GM12878 (cell line): ENCODE data around the gene DAO. TPM values are rescaled to one million over a fixed set of nuclear protein-coding genes. Genes with fewer than 3 reads are reported as not detected.

Source experiments
- ATAC-seq: fragments of 200-7000 bp; cut with Tn5 transposase; 3 replicates; pipeline ENCODE4 v1.9.1; 2020; ENCODE audit warnings: mild to moderate bottlenecking, moderate library complexity
- BruUV-seq: library from RNA; stranded (reverse); fragments of 400-500 nt; replicated peaks from 2 replicates; lab custom pipeline; 2021; lab: Mats Ljungman, UMichigan
- CTCF ChIA-PET: fragments of 300-600 bp; sonication (Branson Sonifier 250); formaldehyde crosslinking; extraction: SDS; loops from one replicate; lab custom pipeline; 2021; ENCODE audit warnings: inconsistent platforms; lab: Yijun Ruan, JAX
- POLR2A ChIA-PET: fragments of 350-600 bp; formaldehyde crosslinking; extraction: SDS; loops from one replicate; lab custom pipeline; 2021; ENCODE audit warnings: inconsistent platforms; lab: Charles Lee
- RAD21 ChIA-PET: fragments of 300-600 bp; sonication (Branson Sonifier 250); formaldehyde crosslinking; loops from one replicate; lab custom pipeline; 2023; ENCODE audit warnings: antibody characterized with exemption; ENCODE audit not compliant: unreplicated experiment; lab: Charles Lee
- SMC1A ChIA-PET: fragments of 300-600 bp; sonication (Branson Sonifier 250); formaldehyde crosslinking; loops from one replicate; lab custom pipeline; 2023; ENCODE audit not compliant: unreplicated experiment, uncharacterized antibody; lab: Charles Lee
- DNase-seq: peaks from one replicate; pipeline ENCODE4 v3.0.0-alpha.2; 2011; ENCODE audit warnings: low read depth, low spot score
- FAIRE-seq: peaks from 3 replicates; lab custom pipeline; 2011; peaks lifted over from hg19 to GRCh38; lab: Jason Lieb, UNC
- H2AFZ ChIP-seq: 2 replicates; pipeline ENCODE4 v1.6.0; 2011; ENCODE audit warnings: low read depth, low read length, control low read depth; ENCODE audit not compliant: control insufficient read depth
- H3K27ac ChIP-seq: 2 replicates; pipeline ENCODE4 v1.5.1; 2011; ENCODE audit warnings: control low read depth; ENCODE audit not compliant: control insufficient read depth, insufficient read depth
- H3K27me3 ChIP-seq, 2 experiments: replicated peaks in 1 of 2; 2 replicates each; pipeline versions ENCODE4 v1.6.0 to v1.6.1; 2011; ENCODE audit warnings: low read length in 1 of 2; ENCODE audit not compliant: control insufficient read depth in 2 of 2, insufficient read depth in 2 of 2
- H3K36me3 ChIP-seq, 2 experiments: 2 replicates each; pipeline ENCODE4 v1.5.1; 2011; ENCODE audit warnings: low read length in 1 of 2; ENCODE audit not compliant: control insufficient read depth in 2 of 2, insufficient read depth in 2 of 2
- H3K4me1 ChIP-seq: 2 replicates; pipeline ENCODE4 v1.6.1; 2011; ENCODE audit warnings: mild to moderate bottlenecking, low read length, moderate library complexity, mixed read lengths; ENCODE audit not compliant: control insufficient read depth, insufficient read depth
- H3K4me2 ChIP-seq: 2 replicates; pipeline ENCODE4 v1.6.0; 2011; ENCODE audit warnings: control low read depth; ENCODE audit not compliant: control insufficient read depth, insufficient read depth
- H3K4me3 ChIP-seq: fragments of 200-600 bp; sonication (generic); 2 replicates; pipeline ENCODE4 v1.5.1; 2016
- H3K79me2 ChIP-seq: 2 replicates; pipeline ENCODE4 v1.6.0; 2011; ENCODE audit warnings: low read length; ENCODE audit not compliant: control insufficient read depth, insufficient read depth
- H3K9ac ChIP-seq: 2 replicates; pipeline ENCODE4 v1.8.0; 2011; ENCODE audit warnings: low read length, control low read depth, mixed read lengths; ENCODE audit not compliant: control insufficient read depth, insufficient read depth
- H3K9me3 ChIP-seq: replicated peaks from 3 replicates; pipeline ENCODE4 v1.5.1; 2011; ENCODE audit warnings: mild to moderate bottlenecking, low read length; ENCODE audit not compliant: control insufficient read depth, insufficient read depth
- H4K20me1 ChIP-seq: 2 replicates; pipeline ENCODE4 v1.6.0; 2011; ENCODE audit not compliant: control insufficient read depth, insufficient read depth
- ASH2L ChIP-seq: fragments of 300-600, 200-600 bp; sonication (generic); IDR thresholded peaks from 2 replicates; pipeline ENCODE4 v1.6.1; 2017; ENCODE audit warnings: low read depth, mild to moderate bottlenecking, borderline replicate concordance
- DPF2 ChIP-seq: fragments of 450-650 bp; IDR thresholded peaks from 2 replicates; pipeline ENCODE4 v1.6.1; 2017; ENCODE audit warnings: mild to moderate bottlenecking
- EP300 ChIP-seq, 2 experiments: fragments of 150-350 bp in 1 of 2; IDR thresholded peaks; 2 replicates each; pipeline ENCODE4 v1.6.1; 2011 to 2012; ENCODE audit warnings: low read depth in 2 of 2, low read length in 2 of 2, borderline replicate concordance in 1 of 2, improper control_type of control experiment in 1 of 2, inconsistent platforms in 1 of 2; ENCODE audit not compliant: control insufficient read depth in 1 of 2
- ETV6 ChIP-seq, 2 experiments: fragments of 450-650 bp in 1 of 2; IDR thresholded peaks in 1 of 2; conservative IDR thresholded peaks in 1 of 2; 2 replicates each; pipeline ENCODE4 v1.6.1; 2014; ENCODE audit warnings: antibody characterized with exemption in 1 of 2, borderline replicate concordance in 1 of 2, low read depth in 1 of 2, mild to moderate bottlenecking in 1 of 2, moderate library complexity in 1 of 2
- IRF4 ChIP-seq: IDR thresholded peaks from 2 replicates; pipeline ENCODE4 v1.6.1; 2011; ENCODE audit warnings: low read depth, low read length
- JUNB ChIP-seq: IDR thresholded peaks from 2 replicates; pipeline ENCODE4 v1.6.1; 2016; ENCODE audit warnings: antibody characterized with exemption, mild to moderate bottlenecking
- KLF5 ChIP-seq: fragments of 450-650 bp; IDR thresholded peaks from 2 replicates; pipeline ENCODE4 v1.6.1; 2014; ENCODE audit warnings: mild to moderate bottlenecking; ENCODE audit not compliant: partially characterized antibody
- MEF2B ChIP-seq: fragments of 450-650 bp; IDR thresholded peaks from 2 replicates; pipeline ENCODE4 v1.6.1; 2018; ENCODE audit warnings: mild to moderate bottlenecking, moderate library complexity; ENCODE audit not compliant: partially characterized antibody, poor library complexity, severe bottlenecking
- MTA3 ChIP-seq: IDR thresholded peaks from 2 replicates; pipeline ENCODE4 v1.6.1; 2012; ENCODE audit warnings: low read length, inconsistent platforms, borderline replicate concordance
- MXI1 ChIP-seq: fragments of 150-350 bp; IDR thresholded peaks from 2 replicates; pipeline ENCODE4 v1.6.1; 2011; ENCODE audit warnings: low read depth, mild to moderate bottlenecking, inconsistent platforms, low read length, improper control_type of control experiment
- NRF1 ChIP-seq: conservative IDR thresholded peaks from 2 replicates; pipeline ENCODE4 v1.6.1; 2011; ENCODE audit warnings: mild to moderate bottlenecking, low read depth, low read length, improper control_type of control experiment
- PAX8 ChIP-seq: fragments of 450-650 bp; IDR thresholded peaks from 2 replicates; pipeline ENCODE4 v1.6.1; 2017; ENCODE audit warnings: mild to moderate bottlenecking, moderate library complexity
- POLR2A ChIP-seq: IDR thresholded peaks from 2 replicates; pipeline ENCODE4 v1.6.1; 2011; ENCODE audit warnings: low read depth, mild to moderate bottlenecking, low read length
- POLR2AphosphoS5 ChIP-seq: IDR thresholded peaks from 2 replicates; pipeline ENCODE4 v1.6.1; 2011; ENCODE audit warnings: mild to moderate bottlenecking, low read length, inconsistent platforms
- POU2F2 ChIP-seq: IDR thresholded peaks from 3 replicates; pipeline ENCODE4 v1.6.1; 2011; ENCODE audit warnings: low read depth, mild to moderate bottlenecking, low read length, borderline replicate concordance
- RB1 ChIP-seq: fragments of 450-650 bp; formaldehyde crosslinking; IDR thresholded peaks from 2 replicates; pipeline ENCODE4 v1.6.1; 2017; ENCODE audit warnings: mild to moderate bottlenecking, borderline replicate concordance
- RUNX3 ChIP-seq: IDR thresholded peaks from 2 replicates; pipeline ENCODE4 v1.6.1; 2012; ENCODE audit warnings: low read length, inconsistent platforms
- SIN3A ChIP-seq: IDR thresholded peaks from 2 replicates; pipeline ENCODE4 v1.6.1; 2012; ENCODE audit warnings: low read depth, low read length, improper control_type of control experiment
- SREBF1 ChIP-seq: IDR thresholded peaks from 2 replicates; pipeline ENCODE4 v1.6.1; 2012; ENCODE audit warnings: mild to moderate bottlenecking, low read length
- STAT3 ChIP-seq: IDR thresholded peaks from 2 replicates; pipeline ENCODE4 v1.6.1; 2011; ENCODE audit warnings: low read depth, low read length, improper control_type of control experiment
- ZBED1 ChIP-seq: IDR thresholded peaks from 2 replicates; pipeline ENCODE4 v1.6.1; 2016; ENCODE audit warnings: borderline replicate concordance
- ZSCAN29 ChIP-seq: fragments of 450-650 bp; IDR thresholded peaks from 2 replicates; pipeline ENCODE4 v1.6.1; 2017; ENCODE audit warnings: mild to moderate bottlenecking, moderate library complexity
- WGBS: methylation state at CpG from one replicate; pipeline ENCODE4 v1.1.6; 2016; ENCODE audit warnings: low lambda C conversion rate; ENCODE audit not compliant: insufficient replicate concordance, insufficient coverage; ENCODE audit errors: missing lambda C conversion rate; 5-methylcytosine and 5-hydroxymethylcytosine counted together
- in situ Hi-C: fragments of 300-500 bp; cut with MboI; formaldehyde crosslinking; loops from 9 replicates; pipeline ENCODE4 v1.14.3; 2018; ENCODE audit warnings: mixed read lengths
- intact Hi-C: fragments of 100-400 bp; cut with micrococcal nuclease; formaldehyde crosslinking; loops from one replicate; pipeline ENCODE4 v1.14.2; 2022; ENCODE audit not compliant: unreplicated experiment
- polyA plus RNA-seq, 11 experiments: library from polyadenylated mRNA; depleted of rRNA in 4 of 11; unstranded in 6 of 11; stranded (reverse) in 5 of 11; fragments of >200 nt; fragmentation: Nextera tagmentation in 4 of 11; fragmentation: Illumina TruSeq in 1 of 11; extraction: Ambion mirVana in 4 of 11; extraction: Trizol in 1 of 11; gene quantifications; 1 replicate in 1 of 11; 2 replicates in 10 of 11; pipeline versions ENCODE4 v1.2.1 to v1.2.3, GENCODE V29; 2011 to 2016; ENCODE audit warnings: inconsistent platforms in 2 of 11, missing spikeins in 2 of 11, low read depth in 1 of 11
- total RNA-seq, 4 experiments: library from RNA; depleted of rRNA in 3 of 4; stranded (reverse); fragments of >200 nt in 3 of 4; fragmentation: Illumina TruSeq in 1 of 4; extraction: Trizol in 1 of 4; gene quantifications; 2 replicates each; pipeline versions ENCODE4 v1.2.1 to v1.2.3, GENCODE V29; 2013 to 2021
- TF ChIP-seq, protein P1 (sequence below): fragments of 150-350 bp; IDR thresholded peaks from 2 replicates; pipeline ENCODE4 v1.6.1; 2016; ENCODE audit warnings: low read depth, low read length

DAO gene
- total and polyA plus RNA-seq, 10 of the 15 experiments (the other 5 are each of a cell fraction or from before 2014, with no cell fraction given) = 0.15 TPM; not detected in 9

DNA sequence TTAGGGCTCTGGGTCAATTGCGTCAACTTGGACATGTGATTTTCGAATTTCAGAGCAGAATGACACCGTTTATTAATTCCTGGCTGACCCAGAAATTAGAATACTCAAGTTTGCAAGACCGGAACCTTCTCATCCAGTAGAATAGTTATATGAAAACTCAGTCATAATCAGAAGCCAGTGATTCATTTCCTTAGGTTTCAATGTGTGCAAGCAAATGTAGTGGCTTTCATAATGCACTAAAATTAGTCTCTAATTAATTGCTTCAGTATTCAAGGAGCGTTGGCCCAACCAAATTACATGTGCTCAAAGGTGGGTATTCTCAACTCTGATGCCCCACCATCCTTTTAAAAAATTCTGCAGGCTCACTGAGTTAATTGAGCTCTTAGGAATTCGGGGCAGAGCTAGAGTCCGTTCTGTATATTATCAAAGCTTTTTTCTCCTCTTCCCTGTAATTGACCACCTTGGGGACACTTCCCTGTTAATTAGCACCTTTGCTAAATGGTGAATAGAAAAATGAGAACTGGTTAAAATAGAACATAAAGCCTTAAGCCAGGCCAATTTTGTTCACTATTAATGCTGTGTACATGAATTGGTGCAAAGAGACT is 55.4 kb downstream of the DAO start:
- intact Hi-C loops (no loop called here), in situ Hi-C loops (no loop called here)
- peak overlapping the region; percentile 30 for H3K4me2 ChIP-seq
- H3K9me3 ChIP-seq = no peaks in the 10 kb centered on the region; the same call in 2 of the 3 replicates
- H3K79me2 ChIP-seq = no peaks in the 10 kb centered on the region
- peaks cover 22% of the 10 kb centered on the region for H3K4me1 ChIP-seq
- no peaks in the 10 kb centered on the region for H3K36me3 ChIP-seq
- H3K27ac ChIP-seq = no peak overlapping the region
- RAD21 ChIA-PET = interaction anchor here (0.5 kb wide), 1 partner anchor 39 kb away, joined by 4 read pairs; no protein-coding TSS in a partner anchor
- H3K27me3 ChIP-seq = no peaks in the 10 kb centered on the region; a peak in 2 of 4 replicates
- POLR2A ChIA-PET = no interaction called here
- H3K9ac ChIP-seq = no peak overlapping the region
- ATAC-seq (peak; percentile 71), FAIRE-seq (no peak), DNase-seq (peak; percentile 33)
- no peak overlapping the region for H2AFZ ChIP-seq
- SMC1A ChIA-PET = interaction anchor here (0.7 kb wide), 1 partner anchor 29 kb away, joined by 3 read pairs; no protein-coding TSS in a partner anchor
- BruUV-seq = no TSS peak
- WGBS = under 1% methylated on average over 7 of the region's 7 CpGs
- CTCF ChIA-PET = interaction anchor here (2.5 kb wide), 1 partner anchor 15 kb away, joined by 7 read pairs; no protein-coding TSS in a partner anchor
- H3K4me3 ChIP-seq = peak overlapping the region; percentile 22; the same call in 1 of the 2 replicates
- H4K20me1 ChIP-seq = no peaks in the 10 kb centered on the region
- TF ChIP-seq IRF4 (0 out of 2 replicates have a peak, but pooled peaks have one; percentile 65), PAX8 (no peak), POLR2A (no peak), SIN3A (no peak), RB1 (no peak), ASH2L (no peak), POU2F2 (peak; percentile 88; the same call in 2 of the 3 replicates), NRF1 (no peak), MXI1 (no peak), MEF2B (peak; percentile 80), KLF5 (no peak), ZBED1 (no peak), MTA3 (no peak), POLR2AphosphoS5 (no peak), DPF2 (0 out of 2 replicates have a peak, but pooled peaks have one; percentile 29), STAT3 (no peak), EP300 (IDR thresholded peaks at IDR 0.05; ENCODE audit: borderline replicate concordance in 1 of 2, control insufficient read depth in 1 of 2, low read depth in 2 of 2, low read length in 2 of 2) (0 out of 4 replicates have a peak, but pooled peaks of 1 of the 2 experiments have one; percentile 34), ETV6 (conservative IDR thresholded peaks at IDR 0.05 in 1 of 2, IDR thresholded peaks at IDR 0.05 in 1 of 2; ENCODE audit: borderline replicate concordance in 1 of 2, low read depth in 1 of 2) (no peak), JUNB (peak; percentile 85), SREBF1 (peak; percentile 19; the same call in 1 of the 2 replicates), RUNX3 (peak; percentile 53), ZSCAN29 (no peak)
- TF ChIP-seq, protein P1, sequence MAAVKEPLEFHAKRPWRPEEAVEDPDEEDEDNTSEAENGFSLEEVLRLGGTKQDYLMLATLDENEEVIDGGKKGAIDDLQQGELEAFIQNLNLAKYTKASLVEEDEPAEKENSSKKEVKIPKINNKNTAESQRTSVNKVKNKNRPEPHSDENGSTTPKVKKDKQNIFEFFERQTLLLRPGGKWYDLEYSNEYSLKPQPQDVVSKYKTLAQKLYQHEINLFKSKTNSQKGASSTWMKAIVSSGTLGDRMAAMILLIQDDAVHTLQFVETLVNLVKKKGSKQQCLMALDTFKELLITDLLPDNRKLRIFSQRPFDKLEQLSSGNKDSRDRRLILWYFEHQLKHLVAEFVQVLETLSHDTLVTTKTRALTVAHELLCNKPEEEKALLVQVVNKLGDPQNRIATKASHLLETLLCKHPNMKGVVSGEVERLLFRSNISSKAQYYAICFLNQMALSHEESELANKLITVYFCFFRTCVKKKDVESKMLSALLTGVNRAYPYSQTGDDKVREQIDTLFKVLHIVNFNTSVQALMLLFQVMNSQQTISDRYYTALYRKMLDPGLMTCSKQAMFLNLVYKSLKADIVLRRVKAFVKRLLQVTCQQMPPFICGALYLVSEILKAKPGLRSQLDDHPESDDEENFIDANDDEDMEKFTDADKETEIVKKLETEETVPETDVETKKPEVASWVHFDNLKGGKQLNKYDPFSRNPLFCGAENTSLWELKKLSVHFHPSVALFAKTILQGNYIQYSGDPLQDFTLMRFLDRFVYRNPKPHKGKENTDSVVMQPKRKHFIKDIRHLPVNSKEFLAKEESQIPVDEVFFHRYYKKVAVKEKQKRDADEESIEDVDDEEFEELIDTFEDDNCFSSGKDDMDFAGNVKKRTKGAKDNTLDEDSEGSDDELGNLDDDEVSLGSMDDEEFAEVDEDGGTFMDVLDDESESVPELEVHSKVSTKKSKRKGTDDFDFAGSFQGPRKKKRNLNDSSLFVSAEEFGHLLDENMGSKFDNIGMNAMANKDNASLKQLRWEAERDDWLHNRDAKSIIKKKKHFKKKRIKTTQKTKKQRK = no peak
